Measurements from ENCODE around the gene INPP5A.

DNA sequence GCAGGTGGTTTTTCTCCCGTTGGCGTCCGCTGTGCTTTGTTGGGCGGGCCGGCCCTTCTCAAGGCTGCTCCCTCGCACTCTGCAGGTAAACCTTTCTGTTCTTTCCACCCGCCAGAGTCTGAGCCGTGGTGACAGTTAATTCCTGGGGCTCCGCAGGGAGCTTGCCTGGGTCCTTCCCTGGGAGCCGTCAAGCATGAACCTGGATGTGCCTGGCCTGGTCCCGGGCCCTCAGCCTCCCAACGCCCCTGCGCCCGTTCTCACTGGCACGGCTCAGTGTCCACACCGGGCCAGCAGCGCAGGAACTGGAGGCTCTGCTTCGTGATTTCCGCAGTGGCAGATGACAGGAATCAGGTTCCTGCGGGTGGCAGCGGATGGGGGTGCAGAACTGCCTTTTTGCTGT is 259.3 kb downstream of the INPP5A start:
- TF ChIP-seq EGR1 (IDR thresholded peaks at IDR 0.05; ENCODE audit: low read depth): no peak
- no peak for TF ChIP-seq ELF1 (IDR thresholded peaks at IDR 0.05; ENCODE audit: borderline replicate concordance, low read depth)
- TF ChIP-seq ZNF274 (IDR thresholded peaks at IDR 0.05; ENCODE audit: low read depth, low read length): no peak
- TF ChIP-seq, protein P1, sequence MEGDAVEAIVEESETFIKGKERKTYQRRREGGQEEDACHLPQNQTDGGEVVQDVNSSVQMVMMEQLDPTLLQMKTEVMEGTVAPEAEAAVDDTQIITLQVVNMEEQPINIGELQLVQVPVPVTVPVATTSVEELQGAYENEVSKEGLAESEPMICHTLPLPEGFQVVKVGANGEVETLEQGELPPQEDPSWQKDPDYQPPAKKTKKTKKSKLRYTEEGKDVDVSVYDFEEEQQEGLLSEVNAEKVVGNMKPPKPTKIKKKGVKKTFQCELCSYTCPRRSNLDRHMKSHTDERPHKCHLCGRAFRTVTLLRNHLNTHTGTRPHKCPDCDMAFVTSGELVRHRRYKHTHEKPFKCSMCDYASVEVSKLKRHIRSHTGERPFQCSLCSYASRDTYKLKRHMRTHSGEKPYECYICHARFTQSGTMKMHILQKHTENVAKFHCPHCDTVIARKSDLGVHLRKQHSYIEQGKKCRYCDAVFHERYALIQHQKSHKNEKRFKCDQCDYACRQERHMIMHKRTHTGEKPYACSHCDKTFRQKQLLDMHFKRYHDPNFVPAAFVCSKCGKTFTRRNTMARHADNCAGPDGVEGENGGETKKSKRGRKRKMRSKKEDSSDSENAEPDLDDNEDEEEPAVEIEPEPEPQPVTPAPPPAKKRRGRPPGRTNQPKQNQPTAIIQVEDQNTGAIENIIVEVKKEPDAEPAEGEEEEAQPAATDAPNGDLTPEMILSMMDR (IDR thresholded peaks at IDR 0.05 in 2 of 3, conservative IDR thresholded peaks at IDR 0.05 in 1 of 3; ENCODE audit: borderline replicate concordance in 1 of 3, insufficient read depth in 1 of 3, low read depth in 2 of 3, low read length in 2 of 3): no peak
- TF ChIP-seq, protein P2, sequence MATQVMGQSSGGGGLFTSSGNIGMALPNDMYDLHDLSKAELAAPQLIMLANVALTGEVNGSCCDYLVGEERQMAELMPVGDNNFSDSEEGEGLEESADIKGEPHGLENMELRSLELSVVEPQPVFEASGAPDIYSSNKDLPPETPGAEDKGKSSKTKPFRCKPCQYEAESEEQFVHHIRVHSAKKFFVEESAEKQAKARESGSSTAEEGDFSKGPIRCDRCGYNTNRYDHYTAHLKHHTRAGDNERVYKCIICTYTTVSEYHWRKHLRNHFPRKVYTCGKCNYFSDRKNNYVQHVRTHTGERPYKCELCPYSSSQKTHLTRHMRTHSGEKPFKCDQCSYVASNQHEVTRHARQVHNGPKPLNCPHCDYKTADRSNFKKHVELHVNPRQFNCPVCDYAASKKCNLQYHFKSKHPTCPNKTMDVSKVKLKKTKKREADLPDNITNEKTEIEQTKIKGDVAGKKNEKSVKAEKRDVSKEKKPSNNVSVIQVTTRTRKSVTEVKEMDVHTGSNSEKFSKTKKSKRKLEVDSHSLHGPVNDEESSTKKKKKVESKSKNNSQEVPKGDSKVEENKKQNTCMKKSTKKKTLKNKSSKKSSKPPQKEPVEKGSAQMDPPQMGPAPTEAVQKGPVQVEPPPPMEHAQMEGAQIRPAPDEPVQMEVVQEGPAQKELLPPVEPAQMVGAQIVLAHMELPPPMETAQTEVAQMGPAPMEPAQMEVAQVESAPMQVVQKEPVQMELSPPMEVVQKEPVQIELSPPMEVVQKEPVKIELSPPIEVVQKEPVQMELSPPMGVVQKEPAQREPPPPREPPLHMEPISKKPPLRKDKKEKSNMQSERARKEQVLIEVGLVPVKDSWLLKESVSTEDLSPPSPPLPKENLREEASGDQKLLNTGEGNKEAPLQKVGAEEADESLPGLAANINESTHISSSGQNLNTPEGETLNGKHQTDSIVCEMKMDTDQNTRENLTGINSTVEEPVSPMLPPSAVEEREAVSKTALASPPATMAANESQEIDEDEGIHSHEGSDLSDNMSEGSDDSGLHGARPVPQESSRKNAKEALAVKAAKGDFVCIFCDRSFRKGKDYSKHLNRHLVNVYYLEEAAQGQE (IDR thresholded peaks at IDR 0.05; ENCODE audit: low read depth): no peak
- no peak for TF ChIP-seq CEBPB (IDR thresholded peaks at IDR 0.05; ENCODE audit: low read depth)
- TF ChIP-seq POLR2AphosphoS5 (IDR thresholded peaks at IDR 0.05; ENCODE audit: low read depth, low read length): no peak
- TF ChIP-seq EZH2phosphoT487 (IDR thresholded peaks at IDR 0.05; ENCODE audit: borderline replicate concordance): no peak
